GM19023 (cell line): Measurements from ENCODE around the gene OCSTAMP.

Source experiments
- ATAC-seq: cut with Tn5 transposase; IDR thresholded peaks from one replicate; pipeline ENCODE4 v1.9.1; 2021; ENCODE audit warnings: mild to moderate bottlenecking, moderate library complexity; ENCODE audit not compliant: unreplicated experiment

The OCSTAMP gene

GRCh38 chr20:46573788-46574584 lies 23.5 kb upstream of the OCSTAMP start:
- no peak for ATAC-seq

GRCh38 chr20:46573234-46573633 lies 22.8 kb upstream of the OCSTAMP start:
- ATAC-seq, result no peak

- ATAC-seq, result no peak
Observed at GRCh38 chr20:46572790-46573189, 22.3 kb upstream of the OCSTAMP start.

DNA sequence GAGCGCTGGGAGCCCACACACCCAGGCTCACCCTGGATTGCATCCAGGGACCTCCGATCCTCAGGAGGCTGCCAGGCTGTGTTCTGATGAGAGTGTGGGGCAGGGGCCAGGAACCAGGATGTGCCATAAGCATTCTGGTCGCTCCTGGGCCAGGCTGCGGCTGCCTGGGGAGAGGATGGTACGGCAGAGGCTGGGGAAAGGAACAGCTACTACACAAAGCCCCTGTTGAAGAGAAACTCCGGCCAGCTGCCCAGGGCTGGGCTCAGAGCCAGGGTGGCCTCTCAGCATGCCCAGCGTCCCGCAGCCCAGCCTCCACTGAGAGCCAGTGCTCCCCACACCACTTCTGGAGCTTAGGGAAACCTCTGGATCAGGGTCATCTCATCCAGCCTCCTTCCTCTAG lies 21.7 kb upstream of the OCSTAMP start:
- ATAC-seq, result no peak

GRCh38 chr20:46571418-46571817 lies 21.0 kb upstream of the OCSTAMP start:
- no peak for ATAC-seq

DNA sequence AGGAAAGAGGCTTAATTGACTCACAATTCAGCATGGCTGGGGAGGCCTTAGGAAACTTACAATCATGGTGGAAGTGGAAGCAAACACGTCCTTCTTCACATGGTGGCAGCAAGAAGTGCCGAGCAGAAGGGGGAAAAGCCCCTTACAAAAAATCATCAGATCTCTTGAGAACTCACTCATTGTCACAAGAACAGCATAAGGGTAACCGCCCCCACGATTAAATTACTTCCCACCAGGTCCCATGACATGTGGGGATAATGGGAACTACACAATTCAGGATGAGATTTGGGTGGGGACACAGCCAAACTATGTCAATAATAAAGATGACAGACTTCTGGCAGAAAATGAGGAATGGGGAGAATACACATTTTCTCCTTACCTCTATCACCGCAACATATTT lies 20.5 kb upstream of the OCSTAMP start:
- ATAC-seq, result no peak

DNA sequence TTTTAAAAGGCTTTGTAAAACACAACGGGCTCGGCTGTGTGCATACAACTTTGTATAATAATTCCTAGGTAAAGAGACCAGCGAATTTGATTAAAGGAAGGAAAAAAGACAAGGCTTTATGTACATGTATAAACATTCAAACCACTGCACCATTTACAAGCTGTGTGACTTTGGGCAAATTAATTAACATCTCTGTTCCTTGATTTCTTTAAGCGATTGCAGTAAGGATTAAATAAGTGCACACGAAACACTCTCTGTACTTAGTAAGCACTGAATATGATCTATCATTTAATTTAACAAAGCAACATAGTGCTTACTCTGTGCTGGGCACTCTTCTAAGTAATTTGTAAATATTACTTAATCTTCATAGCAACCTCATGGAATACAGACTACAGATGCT lies 19.5 kb upstream of the OCSTAMP start:
- no peak for ATAC-seq

DNA sequence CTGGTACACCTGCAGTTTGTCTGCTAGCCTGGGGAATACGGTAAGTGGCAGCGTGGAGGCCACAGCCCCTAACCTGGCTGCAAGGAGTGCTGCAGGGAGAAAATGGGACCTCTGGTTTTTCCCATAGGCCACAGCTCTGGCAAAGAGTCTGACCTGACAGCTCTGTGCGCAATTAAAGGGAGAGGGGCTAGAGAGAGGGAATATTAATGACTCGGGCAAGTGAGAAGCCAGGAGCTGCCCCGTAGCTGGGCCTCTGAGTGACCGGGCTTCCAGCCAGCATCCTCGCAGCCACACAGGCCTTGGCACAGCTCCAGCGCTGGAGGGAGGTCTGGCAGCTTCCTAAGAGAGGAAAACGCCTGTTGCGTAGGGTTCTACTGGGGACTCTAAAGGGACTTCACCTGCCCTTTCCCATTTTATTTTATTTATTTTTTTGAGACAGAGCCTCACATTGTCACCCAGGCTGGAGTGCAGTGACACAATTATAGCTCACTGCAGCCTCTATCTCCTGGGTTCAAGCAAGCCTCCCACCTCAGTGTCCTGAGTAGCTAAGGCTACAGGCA lies 18.2 kb upstream of the OCSTAMP start:
- ATAC-seq, result no peak

DNA sequence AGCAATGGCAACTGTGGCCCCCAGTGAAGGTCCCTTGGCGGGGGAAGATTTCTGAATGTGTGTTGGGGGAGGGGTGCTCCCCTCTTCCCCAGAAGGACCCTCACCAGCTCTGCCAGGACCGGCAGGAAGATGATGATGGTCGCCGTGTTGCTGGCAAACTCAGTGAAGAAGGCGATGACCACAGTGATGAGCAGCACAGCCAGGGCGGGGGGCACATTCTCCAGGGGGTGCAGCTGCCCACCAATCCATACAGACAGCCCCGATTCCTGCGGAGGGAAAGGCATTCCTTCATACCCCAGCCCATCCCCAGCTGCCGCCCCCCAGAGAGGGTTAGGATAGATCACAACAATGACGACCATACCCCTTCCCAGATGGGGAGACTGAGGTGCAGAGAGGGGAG lies 15.7 kb upstream of the OCSTAMP start:
- no peak for ATAC-seq

DNA sequence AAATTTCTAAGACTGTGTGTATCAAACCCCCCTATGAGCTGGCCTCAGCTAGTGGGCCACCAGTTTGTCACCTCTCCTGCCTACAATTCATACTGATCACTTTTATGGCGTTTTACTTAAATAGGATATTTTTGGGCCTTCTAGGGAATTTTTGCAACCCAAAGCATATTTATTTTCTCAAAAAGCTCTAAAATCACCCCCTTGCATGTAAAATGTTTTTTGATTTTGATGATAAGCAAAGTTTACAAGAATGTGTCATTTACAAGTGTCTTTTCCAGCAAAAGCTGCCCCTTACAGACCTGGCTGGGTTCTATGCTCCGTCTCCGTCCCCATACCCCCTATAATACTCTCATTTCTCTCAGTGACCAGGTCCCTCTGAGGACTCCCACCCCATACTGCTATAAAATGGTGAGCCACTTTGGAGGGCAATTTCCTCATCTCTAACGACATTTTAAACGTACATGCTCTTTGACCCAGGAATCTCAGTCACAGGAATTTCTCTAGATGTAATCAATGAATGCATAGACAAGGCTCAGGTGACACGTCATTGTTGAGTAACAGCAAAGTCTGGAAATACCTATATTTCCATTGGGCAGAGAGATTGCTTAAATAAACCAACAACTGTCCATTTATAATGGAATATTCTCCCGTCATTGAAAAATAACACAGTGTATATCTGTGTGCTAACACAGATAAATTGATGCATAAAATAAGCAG lies 13.9 kb upstream of the OCSTAMP start:
- no peak for ATAC-seq

DNA sequence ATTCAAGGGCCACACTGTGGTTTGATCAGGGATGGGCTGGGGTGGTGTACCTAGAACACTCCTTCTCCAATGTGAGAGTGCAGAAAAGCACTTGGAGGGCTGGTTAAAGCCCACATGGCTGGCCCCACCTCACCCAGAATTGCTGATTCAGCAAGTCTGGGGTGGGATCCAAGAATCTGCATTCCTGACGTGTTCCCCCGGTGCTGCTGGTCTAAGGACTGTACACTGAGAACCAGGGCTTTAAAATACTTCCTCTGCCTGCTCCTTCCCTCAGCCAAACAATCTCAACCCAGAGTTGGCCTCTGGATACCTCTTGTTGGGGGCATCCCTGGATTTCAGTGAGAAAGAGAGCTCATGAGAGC lies 13.4 kb upstream of the OCSTAMP start:
- no peak for ATAC-seq

GRCh38 chr20:46563170-46563859 lies 12.9 kb upstream of the OCSTAMP start:
- no peak for ATAC-seq

- no peak for ATAC-seq
Observed at GRCh38 chr20:46562373-46563169, 12.1 kb upstream of the OCSTAMP start.

GRCh38 chr20:46562009-46562372 lies 11.5 kb upstream of the OCSTAMP start:
- no peak for ATAC-seq

- ATAC-seq, result no peak
Observed at GRCh38 chr20:46559685-46560440, 9.4 kb upstream of the OCSTAMP start.

DNA sequence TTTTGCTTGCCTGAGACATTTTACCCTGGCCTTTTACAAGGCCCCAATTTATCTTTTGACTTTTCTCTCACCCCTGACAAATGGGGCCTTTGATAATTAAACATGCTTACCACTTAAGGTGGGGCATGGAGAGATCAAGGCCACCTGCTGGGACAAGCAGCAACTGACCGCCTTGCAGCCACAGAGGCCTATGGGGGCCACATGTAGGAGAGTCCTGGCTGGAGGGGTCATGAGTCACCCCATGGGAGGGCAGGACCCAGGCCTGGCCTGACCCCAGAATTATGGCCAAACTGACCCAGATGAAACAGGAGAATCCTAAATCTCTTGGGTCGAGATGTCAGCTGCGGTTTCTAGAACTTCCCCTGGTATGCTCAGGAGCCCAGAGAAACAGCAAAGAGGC lies 8.5 kb upstream of the OCSTAMP start:
- ATAC-seq, result no peak

GRCh38 chr20:46558511-46558959 lies 8.1 kb upstream of the OCSTAMP start:
- no peak for ATAC-seq

- no peak for ATAC-seq
Observed at GRCh38 chr20:46557231-46557956, 6.9 kb upstream of the OCSTAMP start.

DNA sequence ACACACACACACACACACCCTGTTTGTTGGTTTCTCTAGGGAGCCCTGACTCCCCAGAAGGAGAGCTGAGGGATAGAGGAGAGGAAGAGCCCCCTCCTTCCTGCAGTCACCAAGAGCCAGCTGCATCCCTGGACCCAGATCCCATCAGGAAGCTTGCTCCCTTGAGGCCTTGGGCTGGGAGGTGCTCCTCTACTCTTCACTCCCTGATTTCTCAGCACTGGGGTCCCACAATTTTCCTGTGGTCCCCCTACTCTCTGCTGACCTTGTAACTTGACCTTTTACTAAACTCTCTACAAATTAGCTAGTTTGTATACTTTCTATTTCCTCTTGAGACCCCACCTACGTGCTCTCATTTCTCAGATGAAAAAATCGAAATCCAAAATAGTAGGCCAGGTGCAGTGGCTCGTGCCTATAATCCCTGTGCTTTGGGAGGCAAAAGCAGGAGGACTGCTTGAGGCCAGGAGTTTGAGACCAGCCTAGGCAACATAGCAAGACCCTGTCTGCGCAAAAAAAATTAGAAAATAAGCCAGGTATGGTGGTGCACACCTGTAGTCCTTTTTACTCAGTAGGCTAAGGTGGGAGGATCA lies 5.0 kb upstream of the OCSTAMP start:
- no peak for ATAC-seq
